Natural killer cell (primary cell): ENCODE results near the gene PLB1. TPM values are rescaled to one million over a fixed set of nuclear protein-coding genes. Genes with fewer than 3 reads are reported as not detected.

ENCODE experiments used
- ATAC-seq, 3 donors: fragments of 150-1000 bp in 2 of 3; fragments of 200-7000 bp in 1 of 3; cut with Tn5 transposase; 1 replicate in 1 of 3; 2 replicates in 2 of 3; pipeline ENCODE4 v1.10.0; 2021; ENCODE audit warnings: mild to moderate bottlenecking in 2 of 3, moderate library complexity in 2 of 3
- DNase-seq, 2 donors: peaks; one replicate each; pipeline versions ENCODE4 v3.0.0 to v3.0.0-alpha.2; 2013 to 2021; ENCODE audit warnings: mixed read lengths in 1 of 2
- H3K27ac ChIP-seq: one replicate; pipeline ENCODE4 v1.5.1; 2013; ENCODE audit warnings: mild to moderate bottlenecking, low read length
- H3K27me3 ChIP-seq: one replicate; pipeline ENCODE4 v1.6.1; 2013; ENCODE audit warnings: low read length; ENCODE audit not compliant: control insufficient read depth, insufficient read depth
- H3K36me3 ChIP-seq: one replicate; pipeline ENCODE4 v1.6.1; 2013; ENCODE audit warnings: low read length; ENCODE audit not compliant: control insufficient read depth, insufficient read depth
- H3K4me1 ChIP-seq: one replicate; pipeline ENCODE4 v1.6.1; 2013; ENCODE audit warnings: low read length; ENCODE audit not compliant: control insufficient read depth, insufficient read depth
- H3K4me3 ChIP-seq: one replicate; pipeline ENCODE4 v1.5.1; 2013; ENCODE audit warnings: low read length
- H3K9me3 ChIP-seq: one replicate; pipeline ENCODE4 v1.6.1; 2013; ENCODE audit warnings: low read length; ENCODE audit not compliant: control insufficient read depth, insufficient read depth
- H3K27ac Mint-ChIP-seq, 2 donors: one replicate each; pipeline ENCODE4 v1.8.0; 2022; ENCODE audit warnings: mild to moderate bottlenecking in 2 of 2, mixed read lengths in 2 of 2, moderate library complexity in 1 of 2
- H3K27me3 Mint-ChIP-seq, 2 donors: one replicate each; pipeline ENCODE4 v1.8.0; 2022; ENCODE audit warnings: low read depth in 2 of 2, mixed read lengths in 2 of 2
- H3K36me3 Mint-ChIP-seq: one replicate; pipeline ENCODE4 v1.8.0; 2022; ENCODE audit warnings: mixed read lengths
- H3K4me1 Mint-ChIP-seq, 2 donors: one replicate each; pipeline ENCODE4 v1.8.0; 2022; ENCODE audit warnings: mixed read lengths in 2 of 2
- H3K4me3 Mint-ChIP-seq: one replicate; pipeline ENCODE4 v1.8.0; 2022; ENCODE audit warnings: mild to moderate bottlenecking, moderate library complexity, mixed read lengths
- H3K9me3 Mint-ChIP-seq, 2 donors: one replicate each; pipeline ENCODE4 v1.8.0; 2022; ENCODE audit warnings: mixed read lengths in 2 of 2
- WGBS: methylation state at CpG from one replicate; pipeline ENCODE4 v1.1.7; 2013; ENCODE audit warnings: missing lambda C conversion rate; ENCODE audit not compliant: insufficient coverage; 5-methylcytosine and 5-hydroxymethylcytosine counted together
- intact Hi-C: fragments of 100-400 bp; cut with micrococcal nuclease; formaldehyde crosslinking; loops from one replicate; pipeline ENCODE4 v1.14.2; 2022
- total RNA-seq, 4 donors: library from RNA; stranded (reverse); fragments of 120-200 nt in 1 of 4; gene quantifications; one replicate each; pipeline versions ENCODE4 v1.2.3 to v1.2.4, GENCODE V29; 2013 to 2022
- TF ChIP-seq, protein P1 (sequence below): fragments of 200-600 bp; IDR thresholded peaks from one replicate; pipeline ENCODE4 v1.8.0; 2022; ENCODE audit warnings: antibody characterized with exemption

PLB1 gene
- total RNA-seq, 3 donors from 2014 or later (not counting 1 experiment from before 2014, with no cell fraction given): 1.7 to 2.6 (median 1.9) TPM

DNA sequence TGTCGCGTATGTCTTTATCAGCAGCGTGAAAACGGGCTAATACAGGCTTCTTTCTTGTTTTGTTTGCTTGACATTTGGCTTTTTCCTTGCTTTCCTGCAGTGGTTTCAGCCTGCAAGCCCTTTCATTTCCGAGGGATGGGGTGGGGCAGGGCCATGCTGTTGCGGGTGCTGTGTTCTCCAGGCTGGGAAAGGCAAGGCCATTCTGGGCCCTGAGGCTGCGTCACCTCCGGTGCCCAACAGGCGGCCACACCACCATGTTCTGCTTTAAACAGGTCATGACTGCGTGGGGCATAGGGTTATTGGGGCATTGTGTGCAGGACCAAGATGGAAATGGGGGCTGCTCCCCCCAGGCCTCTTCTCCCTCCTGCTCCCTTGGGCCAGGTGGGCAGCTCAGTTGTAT is 38.6 kb upstream of the PLB1 start:
- Histone ChIP-seq H3K4me1 (peaks cover 7% of the 10 kb centered on the region), H3K9me3 (no peaks in the 10 kb centered on the region), H3K27ac (no peak overlapping the region), H3K4me3 (no peak overlapping the region), H3K27me3 (no peaks in the 10 kb centered on the region), H3K36me3 (no peaks in the 10 kb centered on the region)
- DNase-seq: no peak
- 94% methylated on average over 10 of the region's 10 CpGs for WGBS
- intact Hi-C loops: loop anchor here (10.0 kb wide), 1 partner anchor 182 kb away; no protein-coding TSS in a partner anchor
- TF ChIP-seq, protein P1, sequence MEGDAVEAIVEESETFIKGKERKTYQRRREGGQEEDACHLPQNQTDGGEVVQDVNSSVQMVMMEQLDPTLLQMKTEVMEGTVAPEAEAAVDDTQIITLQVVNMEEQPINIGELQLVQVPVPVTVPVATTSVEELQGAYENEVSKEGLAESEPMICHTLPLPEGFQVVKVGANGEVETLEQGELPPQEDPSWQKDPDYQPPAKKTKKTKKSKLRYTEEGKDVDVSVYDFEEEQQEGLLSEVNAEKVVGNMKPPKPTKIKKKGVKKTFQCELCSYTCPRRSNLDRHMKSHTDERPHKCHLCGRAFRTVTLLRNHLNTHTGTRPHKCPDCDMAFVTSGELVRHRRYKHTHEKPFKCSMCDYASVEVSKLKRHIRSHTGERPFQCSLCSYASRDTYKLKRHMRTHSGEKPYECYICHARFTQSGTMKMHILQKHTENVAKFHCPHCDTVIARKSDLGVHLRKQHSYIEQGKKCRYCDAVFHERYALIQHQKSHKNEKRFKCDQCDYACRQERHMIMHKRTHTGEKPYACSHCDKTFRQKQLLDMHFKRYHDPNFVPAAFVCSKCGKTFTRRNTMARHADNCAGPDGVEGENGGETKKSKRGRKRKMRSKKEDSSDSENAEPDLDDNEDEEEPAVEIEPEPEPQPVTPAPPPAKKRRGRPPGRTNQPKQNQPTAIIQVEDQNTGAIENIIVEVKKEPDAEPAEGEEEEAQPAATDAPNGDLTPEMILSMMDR: no peak
- peaks cover 3% of the 10 kb centered on the region for H3K36me3 Mint-ChIP-seq
- H3K27ac Mint-ChIP-seq: no peak overlapping the region
- H3K4me3 Mint-ChIP-seq: no peak overlapping the region
- no peaks in the 10 kb centered on the region for H3K9me3 Mint-ChIP-seq
- no peak for ATAC-seq
- peaks cover 4 to 6% of the 10 kb centered on the region in 2 donors for H3K4me1 Mint-ChIP-seq
- H3K27me3 Mint-ChIP-seq: peaks cover 0 to 9% of the 10 kb centered on the region in 2 donors

DNA sequence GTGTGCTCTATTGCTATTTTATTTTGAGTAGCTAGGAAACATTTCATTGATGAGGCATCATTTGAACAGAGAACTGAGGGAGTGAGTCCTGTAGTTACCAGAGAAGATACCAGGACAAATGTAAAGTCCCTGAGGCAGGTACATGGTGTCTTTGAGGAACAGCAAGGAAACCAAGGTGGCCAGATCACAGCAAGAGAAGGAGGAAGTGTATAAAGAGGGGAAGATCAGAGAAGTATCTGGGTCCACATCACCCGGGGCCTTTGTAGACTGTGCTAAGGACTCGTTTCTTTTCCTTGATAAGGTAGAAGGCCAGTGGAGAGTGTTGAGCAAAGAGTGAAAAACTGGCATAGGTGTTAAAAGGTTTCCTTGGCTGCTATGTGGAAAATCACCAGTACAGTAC is 34.8 kb upstream of the PLB1 start:
- TF ChIP-seq, protein P1: no peak
- Mint-ChIP-seq H3K27me3 (peaks cover 12 to 14% of the 10 kb centered on the region in 2 donors), H3K4me1 (peaks cover 9 to 13% of the 10 kb centered on the region in 2 donors)

DNA sequence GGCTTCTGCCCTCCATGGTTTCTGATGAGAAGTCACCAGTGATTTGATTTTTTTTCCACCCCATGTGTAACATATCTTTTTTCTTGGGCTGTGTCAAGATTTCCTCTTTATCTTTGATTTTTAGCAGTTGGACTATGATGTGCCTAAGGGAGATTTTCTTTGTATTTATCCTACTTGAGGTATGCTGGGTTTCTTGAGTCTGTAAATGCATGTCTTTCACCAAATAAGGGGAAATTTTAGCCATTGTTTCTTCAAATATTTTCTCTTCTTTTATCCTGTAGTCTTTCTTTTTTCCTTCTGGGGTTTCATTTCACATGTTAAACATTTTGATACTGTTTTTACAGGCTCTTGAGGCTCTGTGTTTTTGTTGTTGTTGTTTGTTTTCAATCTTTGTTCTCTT is 33.7 kb upstream of the PLB1 start:
- Mint-ChIP-seq H3K27ac (no peak overlapping the region), H3K9me3 (peaks cover 0 to 5% of the 10 kb centered on the region in 2 donors), H3K27me3 (peaks cover 12 to 15% of the 10 kb centered on the region in 2 donors), H3K4me3 (no peak overlapping the region), H3K36me3 (peaks cover 8% of the 10 kb centered on the region), H3K4me1 (peaks cover 9 to 14% of the 10 kb centered on the region in 2 donors)
- ATAC-seq (no peak), DNase-seq (no peak)
- no peaks in the 10 kb centered on the region for H3K9me3 ChIP-seq
- no peaks in the 10 kb centered on the region for H3K36me3 ChIP-seq
- no peak overlapping the region for H3K4me3 ChIP-seq
- no peaks in the 10 kb centered on the region for H3K27me3 ChIP-seq
- intact Hi-C loops: no loop called here
- H3K4me1 ChIP-seq: no peaks in the 10 kb centered on the region
- TF ChIP-seq, protein P1: no peak
- no peak overlapping the region for H3K27ac ChIP-seq

More for the DNA sequence above, 34.8 kb upstream of the PLB1 start:
- Mint-ChIP-seq H3K4me3 (no peak overlapping the region), H3K9me3 (peaks cover 0 to 5% of the 10 kb centered on the region in 2 donors), H3K27ac (no peak overlapping the region), H3K36me3 (peaks cover 8% of the 10 kb centered on the region)
- Histone ChIP-seq H3K9me3 (no peaks in the 10 kb centered on the region), H3K4me3 (no peak overlapping the region), H3K27ac (no peak overlapping the region), H3K27me3 (no peaks in the 10 kb centered on the region), H3K36me3 (no peaks in the 10 kb centered on the region), H3K4me1 (no peaks in the 10 kb centered on the region)
- intact Hi-C loops: no loop called here
- ATAC-seq (no peak), DNase-seq (no peak)
- WGBS: 38% methylated on average over 2 of the region's 2 CpGs

DNA sequence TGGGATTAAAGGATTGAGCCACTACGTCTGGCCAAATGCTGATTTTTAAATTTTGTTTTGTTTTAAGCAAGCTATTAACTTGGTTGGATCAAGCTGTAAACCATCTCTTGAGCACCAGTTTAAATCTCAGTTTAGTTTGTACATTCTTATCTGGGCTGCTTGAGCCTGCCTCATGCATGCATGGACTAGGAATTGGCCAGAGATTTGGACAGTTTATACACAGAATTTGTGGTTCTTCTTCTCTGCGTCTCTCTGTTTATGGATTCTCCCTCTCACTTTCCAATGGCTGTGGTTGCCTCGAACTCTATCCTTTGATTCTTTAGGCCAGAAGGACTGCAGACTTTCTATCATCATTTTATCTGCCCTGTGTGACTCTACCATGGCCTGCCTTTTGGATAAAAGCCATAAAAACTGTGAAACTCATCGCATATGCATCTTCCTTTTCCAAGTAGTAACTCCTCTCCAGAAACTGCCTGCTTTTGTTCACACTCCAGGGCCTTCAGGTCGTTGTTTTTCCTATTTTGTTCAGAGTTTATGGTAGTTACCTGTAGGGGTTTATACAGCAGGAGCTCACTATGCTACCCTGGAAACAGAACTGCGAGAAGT is 32.5 kb upstream of the PLB1 start:
- H3K4me1 Mint-ChIP-seq: peaks cover 9 to 14% of the 10 kb centered on the region in 2 donors
- TF ChIP-seq, protein P1: no peak
- H3K36me3 ChIP-seq: no peaks in the 10 kb centered on the region
- no peaks in the 10 kb centered on the region for H3K4me1 ChIP-seq
- H3K27ac Mint-ChIP-seq: no peak overlapping the region
- H3K27me3 Mint-ChIP-seq: peaks cover 11 to 12% of the 10 kb centered on the region in 2 donors
- intact Hi-C loops: no loop called here
- H3K27ac ChIP-seq: no peak overlapping the region
- no peaks in the 10 kb centered on the region for H3K9me3 ChIP-seq
- DNase-seq (no peak), ATAC-seq (no peak)
- peaks cover 8% of the 10 kb centered on the region for H3K36me3 Mint-ChIP-seq
- H3K27me3 ChIP-seq: no peaks in the 10 kb centered on the region
- H3K4me3 ChIP-seq: no peak overlapping the region
- H3K4me3 Mint-ChIP-seq: no peak overlapping the region
- peaks cover 0 to 5% of the 10 kb centered on the region in 2 donors for H3K9me3 Mint-ChIP-seq
- WGBS: 72% methylated on average over 6 of the region's 6 CpGs
